Epithelial cell of esophagus (primary cell): ENCODE data around the gene PTGFRN.
"Not testable (repeated sequence)": the region's sequence is repeated elsewhere in the genome, so short reads cannot be mapped to it uniquely, and the experiment has no call there.

Source experiments
- DNase-seq: peaks from one replicate; pipeline ENCODE4 v3.0.0; 2010; ENCODE audit warnings: low read depth
- H3K4me3 ChIP-seq: 2 replicates; pipeline ENCODE4 v1.5.1; 2011; ENCODE audit warnings: mild to moderate bottlenecking, low read length, control low read depth
- TF ChIP-seq, protein P1 (sequence below): IDR thresholded peaks from 2 replicates; pipeline ENCODE4 v1.5.1; 2011; ENCODE audit warnings: low read depth, mild to moderate bottlenecking, low read length, control low read depth, inconsistent platforms; ENCODE audit not compliant: insufficient read depth; ENCODE audit errors: missing control alignments

Gene PTGFRN

DNA sequence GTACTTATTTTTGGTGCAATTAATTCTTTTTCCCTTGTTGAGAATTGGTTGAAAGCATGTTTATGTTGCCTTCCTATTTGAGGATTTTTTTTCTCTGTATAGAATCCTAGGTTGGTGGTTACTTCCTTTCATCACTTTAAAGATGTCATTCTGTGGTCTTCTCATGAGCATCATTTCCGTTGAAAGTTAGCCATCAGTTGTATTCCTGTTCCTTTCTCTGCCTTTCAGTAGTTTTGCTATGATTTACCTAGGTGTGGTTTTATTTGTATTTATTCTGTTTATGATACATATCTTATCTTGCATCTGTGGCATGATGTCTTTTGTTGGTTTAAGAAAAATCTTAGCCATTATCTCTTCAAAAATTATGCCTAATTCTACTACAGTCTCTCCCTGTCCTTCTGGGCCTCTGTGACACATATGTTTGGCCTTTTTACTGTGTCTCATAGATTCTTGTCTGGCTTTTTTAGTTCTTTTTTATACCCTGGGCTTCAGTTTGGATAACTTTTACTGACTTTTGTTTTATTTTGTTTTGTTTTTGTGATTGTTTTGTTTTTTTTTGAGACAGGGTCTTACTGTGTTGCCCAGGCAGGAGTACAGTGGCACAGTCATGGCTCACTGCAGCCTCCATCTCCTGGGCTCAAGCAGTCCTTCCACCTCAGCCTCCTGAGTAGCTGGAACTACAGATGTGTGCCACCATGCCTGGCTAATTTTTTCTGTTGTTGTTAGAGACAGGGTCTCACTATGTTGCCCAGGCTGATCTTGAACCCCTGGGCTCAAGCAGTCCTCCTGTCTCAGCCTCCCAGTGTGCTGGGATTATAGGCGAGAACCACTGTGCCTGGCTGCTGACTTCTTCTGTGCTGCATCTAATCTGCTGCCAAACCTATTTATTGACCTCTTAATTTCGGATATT lies 24.1 kb downstream of the PTGFRN start:
- TF ChIP-seq, protein P1, sequence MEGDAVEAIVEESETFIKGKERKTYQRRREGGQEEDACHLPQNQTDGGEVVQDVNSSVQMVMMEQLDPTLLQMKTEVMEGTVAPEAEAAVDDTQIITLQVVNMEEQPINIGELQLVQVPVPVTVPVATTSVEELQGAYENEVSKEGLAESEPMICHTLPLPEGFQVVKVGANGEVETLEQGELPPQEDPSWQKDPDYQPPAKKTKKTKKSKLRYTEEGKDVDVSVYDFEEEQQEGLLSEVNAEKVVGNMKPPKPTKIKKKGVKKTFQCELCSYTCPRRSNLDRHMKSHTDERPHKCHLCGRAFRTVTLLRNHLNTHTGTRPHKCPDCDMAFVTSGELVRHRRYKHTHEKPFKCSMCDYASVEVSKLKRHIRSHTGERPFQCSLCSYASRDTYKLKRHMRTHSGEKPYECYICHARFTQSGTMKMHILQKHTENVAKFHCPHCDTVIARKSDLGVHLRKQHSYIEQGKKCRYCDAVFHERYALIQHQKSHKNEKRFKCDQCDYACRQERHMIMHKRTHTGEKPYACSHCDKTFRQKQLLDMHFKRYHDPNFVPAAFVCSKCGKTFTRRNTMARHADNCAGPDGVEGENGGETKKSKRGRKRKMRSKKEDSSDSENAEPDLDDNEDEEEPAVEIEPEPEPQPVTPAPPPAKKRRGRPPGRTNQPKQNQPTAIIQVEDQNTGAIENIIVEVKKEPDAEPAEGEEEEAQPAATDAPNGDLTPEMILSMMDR = no peak
- no peak for DNase-seq
- H3K4me3 ChIP-seq = no peak overlapping the region

DNA sequence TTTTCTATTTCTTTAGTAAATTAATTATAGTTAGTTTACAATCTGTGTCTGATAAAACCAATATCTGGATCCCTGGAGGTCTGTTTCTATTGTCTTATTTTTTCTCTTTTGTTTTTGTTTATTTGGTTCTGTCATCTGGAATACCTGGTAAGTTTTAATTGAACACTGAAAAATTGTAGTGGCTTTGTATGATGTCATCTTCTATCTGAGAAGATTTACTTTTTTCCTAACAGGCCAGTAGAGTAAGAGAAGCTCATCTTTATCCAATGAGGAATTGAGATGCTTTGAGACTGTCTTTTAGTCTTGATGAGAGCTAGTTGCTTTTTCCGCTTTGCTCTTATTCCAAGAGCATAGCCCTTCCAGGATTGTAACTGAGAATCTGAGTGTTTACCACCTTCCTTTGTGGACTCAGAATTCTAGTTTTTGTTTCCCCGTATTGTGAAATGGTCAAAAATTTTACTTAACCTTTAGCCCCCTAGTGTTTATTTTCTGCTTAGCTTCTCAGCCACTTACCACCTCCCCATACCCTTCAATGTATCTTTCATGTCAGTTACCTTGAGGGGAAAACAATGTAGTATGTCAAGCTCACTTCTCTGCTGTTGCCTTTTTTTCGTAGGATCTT lies 25.0 kb downstream of the PTGFRN start:
- TF ChIP-seq, protein P1 = peak; percentile 5
- DNase-seq = no peak
- no peak overlapping the region for H3K4me3 ChIP-seq

DNA sequence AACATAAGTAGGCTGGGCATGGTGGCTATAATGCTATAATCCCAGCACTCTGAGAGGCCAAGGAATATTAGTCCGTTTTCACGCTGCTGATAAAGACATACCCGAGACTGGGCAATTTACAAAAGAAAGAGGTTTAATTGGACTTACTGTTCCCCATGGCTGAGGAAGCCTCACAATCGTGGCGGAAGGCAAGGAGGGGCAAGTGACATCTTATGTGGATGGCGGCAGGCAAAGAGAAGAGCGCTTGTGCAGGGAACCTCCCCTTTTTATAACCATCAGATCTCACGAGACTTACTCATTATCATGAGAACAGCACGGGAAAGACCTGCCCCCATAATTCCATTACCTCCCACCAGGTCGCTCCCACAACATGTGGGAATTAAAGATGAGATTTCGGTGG lies 28.5 kb downstream of the PTGFRN start:
- TF ChIP-seq, protein P1 = no peak
- DNase-seq = no peak
- no peak overlapping the region for H3K4me3 ChIP-seq

DNA sequence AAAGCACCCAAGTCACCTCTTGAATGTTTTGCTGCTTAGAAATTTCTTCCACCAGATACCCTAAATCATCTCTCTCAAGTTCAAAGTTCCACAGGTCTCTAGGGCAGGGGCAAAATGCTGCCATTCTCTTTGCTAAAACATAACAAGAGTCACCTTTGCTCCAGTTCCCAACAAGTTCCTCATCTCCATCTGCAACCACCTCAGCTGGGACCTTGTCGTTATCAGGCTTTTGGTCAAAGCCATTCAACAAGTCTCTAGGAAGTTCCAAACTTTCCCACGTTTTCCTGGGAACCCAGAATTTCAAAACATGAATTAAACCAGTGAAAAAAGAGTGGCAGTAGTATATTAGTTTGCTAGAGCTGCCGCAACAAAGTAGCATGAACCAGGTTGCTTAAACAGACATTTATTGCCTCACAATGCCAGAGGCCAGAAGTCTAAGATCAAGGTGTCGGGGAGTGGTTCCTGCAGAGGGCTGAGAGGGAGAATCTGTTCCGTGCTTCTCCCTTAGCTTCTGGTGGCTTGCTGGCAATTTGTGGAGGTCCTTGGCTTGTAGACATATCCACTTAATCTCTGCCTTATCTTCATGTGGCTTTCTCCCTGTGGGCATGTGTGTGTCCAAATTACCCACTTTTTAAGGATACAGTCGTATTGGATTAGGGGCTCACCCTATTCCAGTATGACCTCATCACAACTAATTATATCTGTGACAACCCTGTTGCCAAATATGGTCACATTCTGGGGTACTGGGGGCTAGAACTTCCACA lies 30.2 kb downstream of the PTGFRN start:
- not testable (repeated sequence) for H3K4me3 ChIP-seq, DNase-seq

DNA sequence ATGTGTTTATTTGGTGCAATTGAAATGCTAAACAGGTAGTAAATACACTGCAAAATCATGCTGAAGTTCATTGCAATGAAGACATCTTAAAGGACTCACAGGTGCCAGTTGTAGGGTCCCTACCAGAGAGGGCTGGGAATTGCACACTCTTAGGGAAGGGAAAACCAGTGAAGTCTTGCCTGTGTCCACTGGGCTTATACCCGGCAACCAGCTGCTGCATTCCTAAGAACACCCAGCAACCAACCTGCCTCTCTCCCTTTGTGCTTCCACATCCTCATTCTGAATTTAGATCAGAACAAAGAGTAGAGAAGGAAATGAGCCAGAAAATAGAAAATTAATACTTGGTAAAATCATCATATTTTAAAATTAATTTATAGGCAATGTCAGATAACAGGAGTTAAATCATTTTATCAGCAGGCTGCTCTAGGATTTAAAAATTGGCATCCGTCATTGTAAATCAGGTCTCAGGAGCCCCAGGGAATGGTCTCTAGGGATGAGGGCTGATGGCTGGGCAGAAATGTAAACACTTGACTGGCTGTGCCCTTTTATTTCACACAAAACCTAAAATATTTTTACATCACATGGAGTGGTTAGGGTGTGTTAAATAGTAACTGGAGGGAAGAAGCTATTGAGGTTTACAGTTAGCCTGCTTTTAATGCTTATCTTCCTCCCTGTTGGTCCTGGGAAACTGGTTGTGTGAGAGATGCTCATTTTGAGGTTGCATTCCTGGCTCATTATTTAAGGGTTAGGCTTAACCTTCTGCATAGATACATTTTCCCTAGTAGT lies 31.3 kb downstream of the PTGFRN start:
- no peak overlapping the region for H3K4me3 ChIP-seq
- DNase-seq = no peak
- TF ChIP-seq, protein P1 = no peak

DNA sequence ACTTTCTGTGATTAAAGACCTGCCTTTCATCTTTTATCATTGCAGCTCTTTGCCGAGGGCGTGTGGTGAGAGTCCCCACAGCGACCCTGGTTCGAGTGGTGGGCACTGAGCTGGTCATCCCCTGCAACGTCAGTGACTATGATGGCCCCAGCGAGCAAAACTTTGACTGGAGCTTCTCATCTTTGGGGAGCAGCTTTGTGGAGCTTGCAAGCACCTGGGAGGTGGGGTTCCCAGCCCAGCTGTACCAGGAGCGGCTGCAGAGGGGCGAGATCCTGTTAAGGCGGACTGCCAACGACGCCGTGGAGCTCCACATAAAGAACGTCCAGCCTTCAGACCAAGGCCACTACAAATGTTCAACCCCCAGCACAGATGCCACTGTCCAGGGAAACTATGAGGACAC lies 32.0 kb downstream of the PTGFRN start:
- TF ChIP-seq, protein P1 = no peak
- no peak for DNase-seq
- no peak overlapping the region for H3K4me3 ChIP-seq
